Natural killer cell treated with Interleukin-12 subunit alpha and Interleukin-12 subunit beta and Interleukin-15 and Interleukin-18, amount 100 ng/mL, for 72 hours (primary cell): Measurements from ENCODE around the gene TAS2R30. TPM values are rescaled to one million over a fixed set of nuclear protein-coding genes. Genes with fewer than 3 reads are reported as not detected.
A peak's percentile ranks its signal among the peaks of the same experiment; 100 is the strongest.
"Not testable (repeated sequence)": the region's sequence is repeated elsewhere in the genome, so short reads cannot be mapped to it uniquely, and the experiment has no call there.

Experiments used
- ATAC-seq, 2 donors: fragments of 150-1000 bp; cut with Tn5 transposase in 1 of 2; sonication (Bioruptor Pico), chemical (Tn5 transposase) in 1 of 2; 2 replicates each; pipeline ENCODE4 v1.10.0; 2021
- DNase-seq: peaks from one replicate; pipeline ENCODE4 v3.0.0; 2022; ENCODE audit warnings: low spot score
- H3K27ac Mint-ChIP-seq, 2 donors: 1 replicate in 1 of 2; 2 replicates in 1 of 2; pipeline ENCODE4 v1.8.0; 2022; ENCODE audit warnings: mixed read lengths in 2 of 2, mild to moderate bottlenecking in 1 of 2, moderate library complexity in 1 of 2
- H3K27me3 Mint-ChIP-seq, 2 donors: 1 replicate in 1 of 2; 2 replicates in 1 of 2; pipeline ENCODE4 v1.8.0; 2022; ENCODE audit warnings: mixed read lengths in 2 of 2
- H3K36me3 Mint-ChIP-seq: one replicate; pipeline ENCODE4 v1.8.0; 2022; ENCODE audit warnings: mixed read lengths
- H3K4me1 Mint-ChIP-seq, 2 donors: 1 replicate in 1 of 2; 2 replicates in 1 of 2; pipeline ENCODE4 v1.8.0; 2022; ENCODE audit warnings: low read depth in 2 of 2, mixed read lengths in 2 of 2, mild to moderate bottlenecking in 1 of 2
- H3K4me3 Mint-ChIP-seq: one replicate; pipeline ENCODE4 v1.8.0; 2022; ENCODE audit warnings: mixed read lengths
- H3K9me3 Mint-ChIP-seq: 2 replicates; pipeline ENCODE4 v1.8.0; 2022; ENCODE audit warnings: mixed read lengths
- total RNA-seq, 2 donors: library from RNA; stranded (reverse); gene quantifications; one replicate each; pipeline ENCODE4 v1.2.3, GENCODE V29; 2022

Gene TAS2R30
- total RNA-seq, 2 donors from 2014 or later: 3.6 to 8.7 TPM

DNA sequence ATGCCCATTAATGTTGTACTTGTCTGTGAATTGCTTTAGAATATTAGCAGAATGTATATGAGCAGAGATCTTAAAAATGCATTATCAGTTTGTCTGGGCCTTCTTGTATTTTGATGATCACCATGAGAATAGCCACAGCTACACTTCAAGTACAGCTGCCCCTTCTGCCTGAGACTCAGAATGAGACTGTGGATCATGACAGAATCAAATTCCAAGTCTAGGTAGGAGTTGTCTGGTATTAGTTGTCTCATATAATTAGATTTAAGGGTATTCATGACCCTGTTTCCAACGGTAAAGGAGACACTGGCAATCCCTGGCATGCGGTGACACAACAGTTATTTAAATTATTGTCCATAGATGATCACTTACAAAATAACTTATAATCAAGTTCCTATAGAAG lies 18.3 kb upstream of the TAS2R30 start:
- no peak for DNase-seq
- H3K36me3 Mint-ChIP-seq: peaks cover 30% of the 10 kb centered on the region
- peaks cover 25 to 31% of the 10 kb centered on the region in 2 donors for H3K4me1 Mint-ChIP-seq
- no peaks in the 10 kb centered on the region for H3K27me3 Mint-ChIP-seq
- H3K27ac Mint-ChIP-seq: no peak overlapping the region
- no peak overlapping the region for H3K4me3 Mint-ChIP-seq
- ATAC-seq: no peak
- H3K9me3 Mint-ChIP-seq: peaks cover 4% of the 10 kb centered on the region

DNA sequence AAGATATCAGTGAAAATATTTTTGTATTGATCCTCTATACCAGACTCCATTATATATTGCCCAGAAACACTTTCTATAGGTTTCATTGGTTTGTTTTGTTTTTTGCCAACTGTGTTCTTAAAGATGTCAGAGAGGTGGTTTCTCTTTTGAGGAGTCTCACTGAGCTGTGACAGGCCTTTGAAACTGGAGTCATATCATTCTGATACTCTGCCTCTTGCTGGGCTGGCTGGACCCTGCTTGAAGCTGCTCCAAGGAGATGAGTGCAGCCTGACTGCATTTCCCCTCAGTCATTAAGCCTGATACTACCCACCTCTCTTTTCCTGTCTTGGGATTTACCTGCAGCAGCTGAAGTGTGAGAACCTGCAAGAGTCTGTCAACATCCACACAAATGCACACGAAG lies 16.4 kb upstream of the TAS2R30 start:
- Mint-ChIP-seq H3K27ac (no peak overlapping the region), H3K9me3 (no peaks in the 10 kb centered on the region), H3K27me3 (no peaks in the 10 kb centered on the region), H3K4me3 (no peak overlapping the region), H3K4me1 (peaks cover 19 to 24% of the 10 kb centered on the region in 2 donors), H3K36me3 (peaks cover 22% of the 10 kb centered on the region)
- no peak for DNase-seq
- no peak for ATAC-seq

GRCh38 chr12:11147420-11147819 lies 13.0 kb upstream of the TAS2R30 start:
- peak overlapping the region in 1 of 2 donors; percentile 29 for H3K27ac Mint-ChIP-seq
- ATAC-seq: no peak
- DNase-seq: no peak
- H3K4me1 Mint-ChIP-seq: peaks cover 20 to 21% of the 10 kb centered on the region in 2 donors
- peaks cover 5% of the 10 kb centered on the region for H3K9me3 Mint-ChIP-seq
- peaks cover 32% of the 10 kb centered on the region for H3K36me3 Mint-ChIP-seq
- H3K4me3 Mint-ChIP-seq: no peak overlapping the region
- no peaks in the 10 kb centered on the region for H3K27me3 Mint-ChIP-seq

GRCh38 chr12:11144297-11144696 lies 9.9 kb upstream of the TAS2R30 start:
- Mint-ChIP-seq H3K4me3 (no peak overlapping the region), H3K27ac (no peak overlapping the region), H3K4me1 (peaks cover 19 to 21% of the 10 kb centered on the region in 2 donors), H3K36me3 (peaks cover 21% of the 10 kb centered on the region), H3K9me3 (peaks cover 5% of the 10 kb centered on the region), H3K27me3 (no peaks in the 10 kb centered on the region)
- DNase-seq (no peak), ATAC-seq (no peak)

- Mint-ChIP-seq H3K36me3 (peaks cover 17% of the 10 kb centered on the region), H3K27ac (no peak overlapping the region), H3K9me3 (peaks cover 5% of the 10 kb centered on the region), H3K4me1 (peaks cover 18 to 19% of the 10 kb centered on the region in 2 donors), H3K27me3 (no peaks in the 10 kb centered on the region), H3K4me3 (no peak overlapping the region)
- DNase-seq: no peak
- no peak for ATAC-seq
Observed at GRCh38 chr12:11143352-11143751, 8.9 kb upstream of the TAS2R30 start.

GRCh38 chr12:11136075-11136474 lies 1.6 kb upstream of the TAS2R30 start:
- no peak overlapping the region for H3K27ac Mint-ChIP-seq
- no peaks in the 10 kb centered on the region for H3K36me3 Mint-ChIP-seq
- no peak for ATAC-seq
- H3K27me3 Mint-ChIP-seq: no peaks in the 10 kb centered on the region
- no peaks in the 10 kb centered on the region for H3K9me3 Mint-ChIP-seq
- H3K4me1 Mint-ChIP-seq: peaks cover 18 to 28% of the 10 kb centered on the region in 2 donors
- no peak for DNase-seq
- no peak overlapping the region for H3K4me3 Mint-ChIP-seq

GRCh38 chr12:11133816-11134215 lies 628 bp downstream of the TAS2R30 start:
- ATAC-seq (no peak), DNase-seq (no peak)
- no peaks in the 10 kb centered on the region for H3K9me3 Mint-ChIP-seq
- H3K36me3 Mint-ChIP-seq: no peaks in the 10 kb centered on the region
- no peaks in the 10 kb centered on the region for H3K27me3 Mint-ChIP-seq
- no peak overlapping the region for H3K4me3 Mint-ChIP-seq
- peaks cover 18 to 28% of the 10 kb centered on the region in 2 donors for H3K4me1 Mint-ChIP-seq
- H3K27ac Mint-ChIP-seq: no peak overlapping the region

- H3K27ac Mint-ChIP-seq: no peak overlapping the region
- H3K9me3 Mint-ChIP-seq: no peaks in the 10 kb centered on the region
- ATAC-seq (no peak), DNase-seq (no peak)
- H3K27me3 Mint-ChIP-seq: no peaks in the 10 kb centered on the region
- H3K4me1 Mint-ChIP-seq: peaks cover 18 to 28% of the 10 kb centered on the region in 2 donors
- no peak overlapping the region for H3K4me3 Mint-ChIP-seq
- no peaks in the 10 kb centered on the region for H3K36me3 Mint-ChIP-seq
Observed at GRCh38 chr12:11133162-11133561, 1.3 kb downstream of the TAS2R30 start.

- Mint-ChIP-seq H3K4me3 (no peak overlapping the region), H3K36me3 (no peaks in the 10 kb centered on the region), H3K9me3 (no peaks in the 10 kb centered on the region), H3K27ac (no peak overlapping the region), H3K4me1 (peaks cover 16 to 18% of the 10 kb centered on the region in 2 donors), H3K27me3 (no peaks in the 10 kb centered on the region)
- no peak for ATAC-seq
- DNase-seq: no peak
Observed at GRCh38 chr12:11130999-11131398, 3.4 kb downstream of the TAS2R30 start.

- H3K4me3 Mint-ChIP-seq: no peak overlapping the region
- H3K36me3 Mint-ChIP-seq: no peaks in the 10 kb centered on the region
- DNase-seq: no peak
Observed at GRCh38 chr12:11130382-11130781, 4.1 kb downstream of the TAS2R30 start.

GRCh38 chr12:11114130-11114529 lies 20.3 kb downstream of the TAS2R30 start:
- peaks cover 54 to 59% of the 10 kb centered on the region in 2 donors for H3K4me1 Mint-ChIP-seq
- H3K27ac Mint-ChIP-seq, DNase-seq, H3K27me3 Mint-ChIP-seq, ATAC-seq, H3K4me3 Mint-ChIP-seq, H3K9me3 Mint-ChIP-seq: not testable (repeated sequence)
- peaks cover 69% of the 10 kb centered on the region for H3K36me3 Mint-ChIP-seq

More at GRCh38 chr12:11130382-11130781, 4.1 kb downstream of the TAS2R30 start:
- H3K4me1 Mint-ChIP-seq: peaks cover 13 to 18% of the 10 kb centered on the region in 2 donors
- ATAC-seq: no peak
- no peaks in the 10 kb centered on the region for H3K27me3 Mint-ChIP-seq
- H3K27ac Mint-ChIP-seq: no peak overlapping the region
- no peaks in the 10 kb centered on the region for H3K9me3 Mint-ChIP-seq

DNA sequence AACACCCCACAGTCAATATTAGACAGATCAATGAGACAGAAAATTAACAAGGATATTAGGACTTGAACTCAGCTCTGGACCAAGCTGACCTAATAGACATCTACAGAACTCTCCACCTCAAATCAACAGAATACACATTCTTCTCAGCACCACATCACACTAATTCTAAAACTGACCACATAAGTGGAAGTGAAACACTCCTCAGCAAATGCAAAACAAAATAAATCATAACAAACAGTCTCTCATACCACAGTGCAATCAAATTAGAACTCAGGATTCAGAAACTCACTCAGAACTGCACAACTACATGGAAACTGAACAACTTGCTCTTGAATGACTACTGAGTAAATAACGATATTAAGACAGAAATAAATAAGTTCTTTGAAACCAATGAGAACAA lies 23.2 kb downstream of the TAS2R30 start:
- H3K27ac Mint-ChIP-seq: not testable (repeated sequence)

DNA sequence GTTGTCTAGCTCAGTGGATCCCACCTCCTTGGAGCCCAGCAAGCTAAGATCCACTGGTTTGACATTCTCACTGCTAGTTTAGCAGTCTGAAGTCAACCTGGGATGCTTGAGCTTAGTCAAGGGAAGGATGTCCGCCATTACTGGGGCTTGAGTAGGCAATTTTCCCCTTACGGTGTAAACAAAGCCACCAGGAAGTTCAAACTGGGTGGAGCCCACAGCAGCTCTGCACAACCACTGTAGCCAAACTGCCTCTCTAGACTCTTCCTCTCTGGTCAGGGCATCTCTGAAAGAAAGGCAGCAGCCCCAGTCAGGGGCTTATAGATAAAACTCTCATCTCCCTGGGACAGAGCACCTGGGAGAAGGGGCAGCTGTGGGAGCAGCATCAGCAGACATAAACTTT lies 25.6 kb downstream of the TAS2R30 start:
- peaks cover 63% of the 10 kb centered on the region for H3K36me3 Mint-ChIP-seq
- peaks cover 8% of the 10 kb centered on the region for H3K9me3 Mint-ChIP-seq
- DNase-seq: no peak
- ATAC-seq: no peak
- H3K4me3 Mint-ChIP-seq: no peak overlapping the region
- H3K4me1 Mint-ChIP-seq: peaks cover 44 to 49% of the 10 kb centered on the region in 2 donors
- H3K27ac Mint-ChIP-seq: peak overlapping the region in 1 of 2 donors; percentile 40
- no peaks in the 10 kb centered on the region for H3K27me3 Mint-ChIP-seq

More for the DNA sequence above, 23.2 kb downstream of the TAS2R30 start:
- Mint-ChIP-seq H3K36me3 (peaks cover 65% of the 10 kb centered on the region), H3K4me3 (peak overlapping the region; percentile 26), H3K4me1 (peaks cover 56 to 61% of the 10 kb centered on the region in 2 donors)
- ATAC-seq, H3K27me3 Mint-ChIP-seq, DNase-seq, H3K9me3 Mint-ChIP-seq: not testable (repeated sequence)

DNA sequence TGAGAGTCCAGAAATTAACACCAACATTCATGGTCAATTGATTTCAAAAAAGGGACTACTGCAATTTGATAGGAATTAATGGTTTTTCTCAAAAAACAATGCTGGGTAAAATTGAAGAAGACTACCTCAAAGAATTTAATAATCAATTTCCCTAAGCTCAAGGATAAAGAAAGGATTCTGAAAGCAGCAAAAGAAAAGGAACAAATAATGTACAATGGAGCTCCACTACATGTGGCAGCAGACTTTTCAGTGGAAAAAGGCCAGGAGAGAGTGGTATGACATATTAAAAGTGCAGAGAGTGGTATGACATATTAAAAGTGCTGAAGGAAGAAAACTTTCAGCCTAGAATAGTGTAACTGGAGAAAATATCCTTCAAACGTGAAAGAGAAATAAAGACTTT lies 26.7 kb downstream of the TAS2R30 start:
- H3K27me3 Mint-ChIP-seq: no peaks in the 10 kb centered on the region
- ATAC-seq: no peak
- H3K27ac Mint-ChIP-seq: no peak overlapping the region
- H3K4me1 Mint-ChIP-seq: peaks cover 33 to 40% of the 10 kb centered on the region in 2 donors
- no peak for DNase-seq
- no peak overlapping the region for H3K4me3 Mint-ChIP-seq
- peaks cover 58% of the 10 kb centered on the region for H3K36me3 Mint-ChIP-seq
- H3K9me3 Mint-ChIP-seq: peaks cover 8% of the 10 kb centered on the region

DNA sequence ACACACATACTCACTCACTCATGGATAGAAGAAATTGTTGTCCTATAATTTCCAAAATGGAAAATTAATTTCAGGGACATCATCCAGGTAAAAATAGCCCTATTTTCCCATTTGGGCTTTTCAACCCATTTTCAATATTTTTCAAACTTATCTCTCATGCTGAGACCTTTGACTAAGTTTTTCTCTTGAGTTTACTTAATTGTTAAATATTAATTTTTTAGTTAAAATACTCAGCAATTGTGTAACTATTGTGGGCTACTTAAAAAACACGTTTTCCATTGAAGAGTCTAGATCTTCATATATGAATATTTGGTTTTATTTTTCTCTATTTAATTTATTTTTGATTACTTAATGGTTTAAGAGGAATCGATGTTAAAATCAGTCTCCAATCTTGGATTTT lies 28.2 kb downstream of the TAS2R30 start:
- Mint-ChIP-seq H3K4me1 (peaks cover 25 to 31% of the 10 kb centered on the region in 2 donors), H3K9me3 (peaks cover 5% of the 10 kb centered on the region), H3K36me3 (peaks cover 48% of the 10 kb centered on the region), H3K27ac (no peak overlapping the region), H3K27me3 (no peaks in the 10 kb centered on the region), H3K4me3 (no peak overlapping the region)
- DNase-seq: no peak
- no peak for ATAC-seq
